Naive B cell (primary cell): ENCODE data around the gene NUF2. TPM values are rescaled to one million over a fixed set of nuclear protein-coding genes. Genes with fewer than 3 reads are reported as not detected.
A peak's percentile ranks its signal among the peaks of the same experiment; 100 is the strongest.
"Not testable (repeated sequence)": the region's sequence is repeated elsewhere in the genome, so short reads cannot be mapped to it uniquely, and the experiment has no call there.

Source experiments
- ATAC-seq, 2 donors: fragments of 150-1000 bp; cut with Tn5 transposase; 2 replicates each; pipeline ENCODE4 v1.10.0; 2021; ENCODE audit warnings: low read depth in 2 of 2, mild to moderate bottlenecking in 2 of 2, moderate library complexity in 2 of 2
- DNase-seq: peaks from one replicate; pipeline ENCODE4 v3.0.0; 2022
- H3K27ac Mint-ChIP-seq, 6 donors: one replicate each; pipeline ENCODE4 v1.8.0; 2020 to 2022; ENCODE audit warnings: mild to moderate bottlenecking in 6 of 6, mixed read lengths in 6 of 6, moderate library complexity in 5 of 6, inconsistent platforms in 2 of 6
- H3K27me3 Mint-ChIP-seq, 3 donors: one replicate each; pipeline ENCODE4 v1.8.0; 2021 to 2022; ENCODE audit warnings: mixed read lengths in 3 of 3, mild to moderate bottlenecking in 1 of 3
- H3K36me3 Mint-ChIP-seq, 2 donors: one replicate each; pipeline ENCODE4 v1.8.0; 2020 to 2022; ENCODE audit warnings: mixed read lengths in 2 of 2, inconsistent platforms in 1 of 2, mild to moderate bottlenecking in 1 of 2
- H3K4me1 Mint-ChIP-seq, 3 donors: one replicate each; pipeline ENCODE4 v1.8.0; 2020 to 2022; ENCODE audit warnings: mixed read lengths in 3 of 3, inconsistent platforms in 1 of 3, mild to moderate bottlenecking in 1 of 3, moderate library complexity in 1 of 3
- H3K4me3 Mint-ChIP-seq, 8 donors: one replicate each; pipeline ENCODE4 v1.8.0; 2020 to 2022; ENCODE audit warnings: mild to moderate bottlenecking in 8 of 8, mixed read lengths in 8 of 8, moderate library complexity in 8 of 8, inconsistent platforms in 2 of 8
- H3K9me3 Mint-ChIP-seq, 7 donors: one replicate each; pipeline ENCODE4 v1.8.0; 2020 to 2022; ENCODE audit warnings: mixed read lengths in 7 of 7, mild to moderate bottlenecking in 5 of 7, inconsistent platforms in 2 of 7, moderate library complexity in 1 of 7
- polyA plus RNA-seq, 6 donors: library from polyadenylated mRNA; unstranded; fragments of 300-500 nt; fragmentation: Illumina TruSeq; gene quantifications; one replicate each; pipeline ENCODE4 v1.2.3, GENCODE V29; 2021; ENCODE audit warnings: low read depth in 6 of 6

NUF2 gene
- polyA plus RNA-seq, 6 donors from 2014 or later: 0.13 to 1.7 (median 0.88) TPM; not detected in 1

DNA sequence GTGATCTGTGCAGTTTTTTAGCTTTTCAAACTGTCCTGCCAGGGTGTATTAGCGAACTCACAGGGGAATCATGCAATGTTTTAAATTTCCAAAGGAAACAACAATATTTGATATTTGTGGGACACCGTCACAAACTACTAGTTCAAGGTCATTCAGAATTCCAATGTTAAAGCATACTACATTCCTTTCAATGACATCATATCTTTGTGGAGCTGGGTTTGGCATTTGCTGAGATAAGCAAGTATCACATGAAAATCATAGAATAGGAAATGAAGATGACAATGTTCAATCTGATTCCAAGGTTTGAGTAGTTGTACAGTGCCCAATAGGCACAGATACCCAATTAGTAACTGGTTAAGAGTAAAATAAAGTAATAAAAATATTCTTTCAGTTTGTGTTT is 35.6 kb downstream of the NUF2 start:
- no peaks in the 10 kb centered on the region for H3K4me1 Mint-ChIP-seq
- no peak overlapping the region for H3K27ac Mint-ChIP-seq
- H3K36me3 Mint-ChIP-seq: no peaks in the 10 kb centered on the region
- ATAC-seq: no peak
- no peak overlapping the region for H3K4me3 Mint-ChIP-seq
- H3K27me3 Mint-ChIP-seq: no peaks in the 10 kb centered on the region
- no peaks in the 10 kb centered on the region for H3K9me3 Mint-ChIP-seq
- DNase-seq: no peak

DNA sequence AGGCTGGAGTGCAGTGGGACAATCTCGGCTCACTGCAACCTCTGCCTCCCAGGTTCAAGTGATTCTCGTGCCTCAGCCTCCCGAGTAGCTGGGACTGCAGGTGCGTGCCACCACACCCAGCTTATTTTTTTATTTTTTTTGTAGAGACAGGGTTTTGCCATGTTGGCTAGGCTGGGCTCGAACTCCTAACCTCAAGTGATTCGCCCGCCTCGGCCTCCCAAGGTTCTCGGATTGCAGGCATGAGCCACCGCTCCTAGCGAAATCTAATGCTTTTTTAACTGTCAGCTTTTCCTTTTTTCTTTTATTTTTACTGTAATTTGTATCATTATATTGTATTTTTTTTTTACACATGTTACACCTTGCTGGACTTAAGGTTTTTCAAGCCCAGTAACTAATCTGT is 36.4 kb downstream of the NUF2 start:
- not testable (repeated sequence) for H3K4me1 Mint-ChIP-seq, DNase-seq, H3K9me3 Mint-ChIP-seq, H3K36me3 Mint-ChIP-seq, H3K4me3 Mint-ChIP-seq, H3K27me3 Mint-ChIP-seq, ATAC-seq
- H3K27ac Mint-ChIP-seq: peak overlapping the region in 1 of 6 donors; percentile 90

- DNase-seq (no peak), ATAC-seq (no peak)
- no peaks in the 10 kb centered on the region for H3K9me3 Mint-ChIP-seq
- no peak overlapping the region for H3K27ac Mint-ChIP-seq
- peaks cover 5 to 13% (median 10%) of the 10 kb centered on the region in 3 donors for H3K27me3 Mint-ChIP-seq
- H3K36me3 Mint-ChIP-seq: no peaks in the 10 kb centered on the region
- no peak overlapping the region for H3K4me3 Mint-ChIP-seq
- no peaks in the 10 kb centered on the region for H3K4me1 Mint-ChIP-seq
These were observed 39.6 kb downstream of the NUF2 start for GRCh38 chr1:163361123-163361934.

- DNase-seq: no peak
- peaks cover 10 to 13% (median 11%) of the 10 kb centered on the region in 3 donors for H3K27me3 Mint-ChIP-seq
- ATAC-seq: no peak
- H3K9me3 Mint-ChIP-seq: no peaks in the 10 kb centered on the region
- no peaks in the 10 kb centered on the region for H3K36me3 Mint-ChIP-seq
- H3K27ac Mint-ChIP-seq: no peak overlapping the region
- no peak overlapping the region for H3K4me3 Mint-ChIP-seq
- H3K4me1 Mint-ChIP-seq: no peaks in the 10 kb centered on the region
These were observed 43.4 kb downstream of the NUF2 start for GRCh38 chr1:163365186-163365585.

- Mint-ChIP-seq H3K36me3 (no peaks in the 10 kb centered on the region), H3K4me1 (no peaks in the 10 kb centered on the region), H3K27me3 (peaks cover 10 to 13% (median 11%) of the 10 kb centered on the region in 3 donors), H3K9me3 (no peaks in the 10 kb centered on the region), H3K4me3 (no peak overlapping the region), H3K27ac (no peak overlapping the region)
- DNase-seq (no peak), ATAC-seq (no peak)
These were observed 44.8 kb downstream of the NUF2 start for GRCh38 chr1:163366555-163366954.

GRCh38 chr1:163367721-163368120 is 46.0 kb downstream of the NUF2 start:
- H3K4me3 Mint-ChIP-seq: no peak overlapping the region
- no peak for ATAC-seq
- H3K4me1 Mint-ChIP-seq: no peaks in the 10 kb centered on the region
- H3K9me3 Mint-ChIP-seq: no peaks in the 10 kb centered on the region
- DNase-seq: no peak
- no peaks in the 10 kb centered on the region for H3K36me3 Mint-ChIP-seq
- peaks cover 10 to 13% (median 11%) of the 10 kb centered on the region in 3 donors for H3K27me3 Mint-ChIP-seq
- H3K27ac Mint-ChIP-seq: no peak overlapping the region

DNA sequence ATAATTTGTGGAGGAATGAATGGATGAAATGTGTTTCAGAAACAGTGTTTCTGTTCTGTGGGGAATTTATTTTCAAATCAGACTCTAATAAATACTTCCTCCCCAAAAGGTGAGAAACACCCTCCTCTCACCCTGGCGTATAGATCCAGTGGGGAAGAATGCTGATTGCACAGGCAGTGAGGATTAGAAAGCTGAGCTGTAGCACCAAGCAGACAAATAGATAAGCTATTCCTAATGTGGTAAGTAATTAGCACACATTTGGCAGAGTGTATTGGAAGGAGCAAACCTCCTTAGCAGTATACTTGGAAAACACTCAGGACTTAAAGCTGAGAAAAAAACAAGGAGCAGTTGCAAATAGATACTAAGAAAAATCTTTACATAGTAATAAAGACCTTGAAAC is 50.8 kb downstream of the NUF2 start:
- no peaks in the 10 kb centered on the region for H3K9me3 Mint-ChIP-seq
- peaks cover 6 to 20% (median 18%) of the 10 kb centered on the region in 3 donors for H3K27me3 Mint-ChIP-seq
- H3K4me1 Mint-ChIP-seq: no peaks in the 10 kb centered on the region
- ATAC-seq: no peak
- H3K36me3 Mint-ChIP-seq: no peaks in the 10 kb centered on the region
- H3K27ac Mint-ChIP-seq: no peak overlapping the region
- DNase-seq: no peak
- no peak overlapping the region for H3K4me3 Mint-ChIP-seq

DNA sequence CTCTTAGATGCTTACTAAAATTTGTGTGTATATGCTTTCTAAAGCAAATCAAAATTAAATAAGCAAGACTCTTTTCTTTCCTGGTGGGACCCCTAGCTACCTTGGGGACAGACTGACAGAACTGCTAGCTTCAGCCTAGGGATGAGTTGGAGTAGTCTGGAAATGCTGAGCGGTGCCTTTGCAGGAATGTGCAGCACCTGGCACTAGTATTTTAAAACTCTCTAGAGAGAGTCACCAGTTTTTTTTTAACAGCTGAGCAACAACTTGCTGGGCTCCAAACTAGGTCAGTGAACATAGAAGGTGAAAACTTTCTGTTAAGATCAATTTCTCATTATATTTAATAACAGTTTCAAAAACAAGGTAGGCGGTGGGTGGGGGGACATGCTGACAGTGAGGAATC is 56.8 kb downstream of the NUF2 start:
- Mint-ChIP-seq H3K4me3 (no peak overlapping the region), H3K4me1 (no peaks in the 10 kb centered on the region), H3K36me3 (no peaks in the 10 kb centered on the region), H3K9me3 (no peaks in the 10 kb centered on the region), H3K27me3 (peaks cover 19 to 30% (median 30%) of the 10 kb centered on the region in 3 donors), H3K27ac (no peak overlapping the region)
- no peak for ATAC-seq
- no peak for DNase-seq

DNA sequence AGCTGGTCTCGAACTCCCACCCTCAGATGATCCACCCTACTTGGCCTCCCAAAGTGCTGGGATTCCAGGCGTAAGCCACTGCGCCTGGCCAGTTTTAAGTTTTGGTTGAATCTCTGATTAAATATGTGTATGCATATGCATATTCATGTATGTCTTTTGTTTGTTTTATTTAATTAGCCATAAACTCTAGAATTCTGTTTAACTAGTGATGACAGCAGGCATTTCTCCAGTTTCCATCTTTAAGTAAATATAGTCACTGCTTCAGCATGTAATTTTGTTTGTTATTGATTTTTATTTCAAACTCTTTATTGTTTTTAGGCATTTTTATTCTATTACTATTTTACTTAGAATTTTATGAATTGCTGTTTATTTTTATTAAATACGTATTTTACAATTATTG is 58.0 kb downstream of the NUF2 start:
- H3K9me3 Mint-ChIP-seq: no peaks in the 10 kb centered on the region
- no peak for DNase-seq
- H3K4me1 Mint-ChIP-seq: no peaks in the 10 kb centered on the region
- H3K27me3 Mint-ChIP-seq: peaks cover 22 to 24% (median 22%) of the 10 kb centered on the region in 3 donors
- no peaks in the 10 kb centered on the region for H3K36me3 Mint-ChIP-seq
- H3K4me3 Mint-ChIP-seq: no peak overlapping the region
- no peak for ATAC-seq
- H3K27ac Mint-ChIP-seq: no peak overlapping the region

DNA sequence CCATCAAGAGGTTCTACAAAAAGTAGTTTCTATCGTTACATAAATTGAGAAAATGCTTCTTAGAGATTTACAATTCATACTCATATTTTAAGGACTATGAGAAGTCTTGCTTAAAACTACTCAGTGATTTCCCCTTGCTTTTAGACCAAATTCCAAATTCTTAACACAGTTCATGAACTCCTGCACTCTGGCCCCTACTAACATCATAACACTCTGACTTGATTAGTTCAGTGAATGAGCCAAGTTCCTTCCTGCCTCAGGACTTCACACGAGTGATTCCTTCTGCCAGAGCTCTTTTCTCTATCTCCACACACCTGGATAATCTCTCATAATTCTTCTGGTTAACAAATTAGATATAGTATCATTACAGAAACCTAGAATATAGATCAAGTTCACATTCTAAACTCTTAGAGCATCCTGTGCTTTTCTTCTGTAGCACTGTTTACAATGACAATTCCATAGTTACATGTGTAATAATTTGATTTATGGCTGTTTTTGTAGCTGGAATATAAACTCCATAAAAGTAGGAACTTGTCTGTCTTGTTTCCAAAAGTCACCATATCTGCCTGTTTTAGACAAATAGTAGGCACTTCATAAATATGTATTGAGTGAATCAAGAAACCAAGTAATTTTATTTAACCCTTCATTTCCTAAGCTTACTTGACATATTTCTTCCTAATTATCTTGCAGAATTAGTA is 59.9 kb downstream of the NUF2 start:
- DNase-seq (no peak), ATAC-seq (no peak)
- Mint-ChIP-seq H3K27me3 (peaks cover 12 to 20% (median 18%) of the 10 kb centered on the region in 3 donors), H3K36me3 (no peaks in the 10 kb centered on the region), H3K9me3 (no peaks in the 10 kb centered on the region), H3K27ac (no peak overlapping the region), H3K4me3 (no peak overlapping the region), H3K4me1 (no peaks in the 10 kb centered on the region)

DNA sequence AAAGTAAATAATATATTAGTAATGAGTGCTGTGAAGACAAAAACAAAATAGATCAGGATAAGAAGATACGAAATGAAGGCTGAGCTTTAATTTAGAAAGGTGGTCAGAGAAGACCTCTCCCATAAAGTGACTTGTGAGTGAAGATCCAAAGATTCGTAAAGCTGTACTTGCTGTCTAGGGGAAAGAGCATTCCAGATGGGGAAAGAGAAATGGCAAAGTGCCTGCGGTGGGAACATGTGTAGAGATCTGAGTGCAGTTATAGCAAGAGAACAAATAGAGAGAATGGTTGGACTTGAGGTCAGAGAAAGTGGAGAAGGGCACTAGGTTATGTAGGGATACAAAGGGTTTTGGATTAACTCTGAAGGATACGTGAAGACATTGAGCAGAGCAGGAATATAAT is 60.6 kb downstream of the NUF2 start:
- no peak overlapping the region for H3K4me3 Mint-ChIP-seq
- no peaks in the 10 kb centered on the region for H3K9me3 Mint-ChIP-seq
- DNase-seq (no peak), ATAC-seq (no peak)
- no peaks in the 10 kb centered on the region for H3K36me3 Mint-ChIP-seq
- H3K4me1 Mint-ChIP-seq: no peaks in the 10 kb centered on the region
- H3K27me3 Mint-ChIP-seq: peaks cover 20 to 28% (median 22%) of the 10 kb centered on the region in 3 donors
- peak overlapping the region in 1 of 6 donors; percentile 1 for H3K27ac Mint-ChIP-seq

DNA sequence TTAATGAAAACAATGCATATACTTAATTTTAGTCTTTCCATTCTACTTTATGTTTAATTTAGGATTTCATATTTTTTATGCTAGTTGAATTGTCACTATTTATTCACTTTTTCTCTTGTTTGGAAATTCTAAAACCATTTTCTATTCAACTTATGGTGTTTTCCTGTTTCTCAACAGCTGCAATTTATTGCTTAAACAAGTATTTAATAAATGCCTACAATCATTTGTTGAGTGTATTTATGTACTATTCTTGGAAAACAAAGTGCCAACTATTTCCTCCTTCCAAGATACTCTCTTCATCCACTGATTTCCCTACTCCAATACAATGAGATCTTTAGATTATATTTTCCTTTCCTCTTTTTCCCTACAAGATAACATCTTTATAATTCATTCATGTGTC is 65.4 kb downstream of the NUF2 start:
- H3K4me1 Mint-ChIP-seq: no peaks in the 10 kb centered on the region
- H3K27me3 Mint-ChIP-seq: peaks cover 26 to 35% (median 30%) of the 10 kb centered on the region in 3 donors
- H3K36me3 Mint-ChIP-seq: no peaks in the 10 kb centered on the region
- H3K27ac Mint-ChIP-seq: no peak overlapping the region
- ATAC-seq (no peak), DNase-seq (no peak)
- H3K4me3 Mint-ChIP-seq: no peak overlapping the region
- peaks cover 0 to 4% (median 2%) of the 10 kb centered on the region in 7 donors for H3K9me3 Mint-ChIP-seq

- H3K36me3 Mint-ChIP-seq: peaks cover 0 to 2% of the 10 kb centered on the region in 2 donors
- H3K4me3 Mint-ChIP-seq: no peak overlapping the region
- no peaks in the 10 kb centered on the region for H3K4me1 Mint-ChIP-seq
- H3K27ac Mint-ChIP-seq: no peak overlapping the region
- peaks cover 22 to 31% (median 27%) of the 10 kb centered on the region in 3 donors for H3K27me3 Mint-ChIP-seq
- ATAC-seq (no peak), DNase-seq (no peak)
- H3K9me3 Mint-ChIP-seq: peaks cover 0 to 4% (median 2%) of the 10 kb centered on the region in 7 donors
These were observed 67.2 kb downstream of the NUF2 start for GRCh38 chr1:163388970-163389369.

- Mint-ChIP-seq H3K27ac (no peak overlapping the region), H3K4me1 (no peaks in the 10 kb centered on the region)
- ATAC-seq: no peak
These were observed 74.0 kb downstream of the NUF2 start for GRCh38 chr1:163395790-163396189.

More at GRCh38 chr1:163395790-163396189, 74.0 kb downstream of the NUF2 start:
- H3K9me3 Mint-ChIP-seq: peaks cover 0 to 4% (median 0%) of the 10 kb centered on the region in 7 donors
- H3K4me3 Mint-ChIP-seq: no peak overlapping the region
- no peak for DNase-seq
- H3K27me3 Mint-ChIP-seq: peaks cover 21 to 25% (median 21%) of the 10 kb centered on the region in 3 donors
- peaks cover 0 to 5% of the 10 kb centered on the region in 2 donors for H3K36me3 Mint-ChIP-seq
